IPS DF 4.7 (cell line): ENCODE measurements around the gene HEPN1.

Source experiments
- DNase-seq: peaks from one replicate; pipeline ENCODE4 v3.0.0-alpha.2; 2013; ENCODE audit warnings: low spot score; ENCODE audit errors: extremely low read depth

The HEPN1 gene

GRCh38 chr11:124884869-124885479 lies 34.1 kb upstream of the HEPN1 start:
- no peak for DNase-seq

- no peak for DNase-seq
Observed at GRCh38 chr11:124886476-124886875, 32.6 kb upstream of the HEPN1 start.

GRCh38 chr11:124886978-124887666 lies 31.9 kb upstream of the HEPN1 start:
- no peak for DNase-seq

- DNase-seq = no peak
Observed at GRCh38 chr11:124887667-124888013, 31.4 kb upstream of the HEPN1 start.

GRCh38 chr11:124889191-124890091 lies 29.6 kb upstream of the HEPN1 start:
- no peak for DNase-seq

- no peak for DNase-seq
Observed at GRCh38 chr11:124890151-124890550, 28.9 kb upstream of the HEPN1 start.

GRCh38 chr11:124890683-124891372 lies 28.2 kb upstream of the HEPN1 start:
- DNase-seq = no peak

GRCh38 chr11:124891373-124891861 lies 27.6 kb upstream of the HEPN1 start:
- DNase-seq = no peak

- no peak for DNase-seq
Observed at GRCh38 chr11:124892146-124892545, 26.9 kb upstream of the HEPN1 start.

- no peak for DNase-seq
Observed at GRCh38 chr11:124892750-124893454, 26.1 kb upstream of the HEPN1 start.

GRCh38 chr11:124893781-124894401 lies 25.2 kb upstream of the HEPN1 start:
- no peak for DNase-seq

GRCh38 chr11:124894606-124895430 lies 24.2 kb upstream of the HEPN1 start:
- DNase-seq = no peak

GRCh38 chr11:124895471-124895971 lies 23.5 kb upstream of the HEPN1 start:
- no peak for DNase-seq

- DNase-seq = no peak
Observed at GRCh38 chr11:124896071-124896750, 22.8 kb upstream of the HEPN1 start.

- DNase-seq = no peak
Observed at GRCh38 chr11:124896821-124897391, 22.1 kb upstream of the HEPN1 start.

- no peak for DNase-seq
Observed at GRCh38 chr11:124897674-124898262, 21.3 kb upstream of the HEPN1 start, which contains the start of gene ROBO4. ROBO4 (minus strand) TSS chr11:124897865; CDS start chr11:124897795, 70 bp downstream.

- no peak for DNase-seq
Observed at GRCh38 chr11:124898263-124898680, 20.8 kb upstream of the HEPN1 start.

- no peak for DNase-seq
Observed at GRCh38 chr11:124898711-124899110, 20.3 kb upstream of the HEPN1 start.
